GM18507 (cell line): ENCODE measurements around the gene TTC34.

ENCODE experiments used
- DNase-seq: peaks from one replicate; pipeline ENCODE4 v3.0.0; 2011; ENCODE audit warnings: low read depth; ENCODE audit not compliant: insufficient read length; ENCODE audit errors: extremely low spot score
- FAIRE-seq: peaks from 2 replicates; lab custom pipeline; 2011; peaks lifted over from hg19 to GRCh38; lab: Jason Lieb, UNC

TTC34 gene

DNA sequence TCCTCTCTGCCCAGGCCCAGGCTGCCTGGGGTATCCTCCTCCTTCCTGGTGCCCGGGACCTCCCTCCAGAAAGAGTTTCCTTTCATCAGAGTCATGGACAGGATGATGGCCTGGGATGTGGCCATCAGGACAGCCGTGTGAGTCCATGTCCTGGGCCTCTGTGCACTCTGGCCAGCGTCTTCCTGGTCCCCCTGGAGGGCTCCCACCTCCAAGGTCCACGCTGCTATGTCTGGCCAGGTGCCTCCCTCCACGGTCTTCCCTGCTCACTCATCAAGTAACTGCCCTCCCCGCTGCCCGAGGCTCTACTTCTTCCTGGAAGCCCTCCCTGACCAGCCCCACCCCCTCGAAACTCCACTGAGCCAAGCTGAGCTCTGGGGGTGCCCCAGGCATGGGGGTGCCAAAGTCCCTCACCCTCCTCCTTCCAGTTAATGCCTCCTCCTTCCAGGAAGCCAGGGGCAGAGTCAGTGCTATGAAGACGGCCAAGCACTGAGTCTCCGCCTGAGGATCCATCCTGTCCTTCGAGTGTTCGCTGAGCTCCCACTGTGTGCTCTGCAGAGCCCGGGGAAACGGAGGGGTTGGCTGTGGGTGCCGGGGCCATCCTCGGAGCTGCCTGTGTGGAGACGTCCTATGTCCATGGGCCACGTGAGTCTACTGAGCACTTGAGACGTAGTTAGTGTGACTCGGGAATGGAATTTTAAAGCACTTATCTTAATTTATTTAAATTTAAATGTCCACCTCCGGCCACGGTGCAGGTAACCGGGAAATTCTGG is 28.5 kb upstream of the TTC34 start:
- FAIRE-seq: no peak
- no peak for DNase-seq

DNA sequence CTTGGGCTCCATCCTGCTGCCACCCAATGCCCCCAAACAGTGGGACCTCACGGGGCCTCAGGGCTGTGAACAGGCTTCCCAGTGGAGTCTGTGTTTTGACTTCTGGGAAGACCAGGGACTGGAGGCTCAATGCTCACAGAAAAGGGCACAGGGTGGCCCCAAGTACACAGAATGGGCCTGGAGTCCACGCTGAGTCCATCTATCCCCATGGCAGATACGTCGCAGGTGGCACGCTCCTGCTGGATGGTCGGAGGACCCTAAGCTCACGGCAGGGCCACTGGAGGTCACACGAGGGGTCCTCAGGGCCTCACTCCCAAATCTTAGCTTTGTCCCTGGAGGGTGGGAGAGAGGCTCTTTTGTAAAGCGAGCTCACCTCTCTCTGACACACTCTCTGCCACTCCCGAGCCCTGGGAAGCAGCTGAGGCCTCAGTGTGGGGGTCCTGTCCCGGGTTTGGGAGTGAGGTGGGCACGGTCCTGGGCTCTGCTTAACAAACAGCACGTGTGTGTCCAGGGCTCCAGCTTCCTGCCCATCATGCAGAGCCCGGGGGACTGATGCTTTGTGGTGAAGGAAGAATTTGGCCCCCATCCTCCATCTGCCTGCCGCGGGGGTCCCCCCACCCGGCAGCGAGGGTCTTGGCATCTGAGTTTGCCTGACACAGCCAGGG is 27.2 kb upstream of the TTC34 start:
- no peak for FAIRE-seq
- no peak for DNase-seq

DNA sequence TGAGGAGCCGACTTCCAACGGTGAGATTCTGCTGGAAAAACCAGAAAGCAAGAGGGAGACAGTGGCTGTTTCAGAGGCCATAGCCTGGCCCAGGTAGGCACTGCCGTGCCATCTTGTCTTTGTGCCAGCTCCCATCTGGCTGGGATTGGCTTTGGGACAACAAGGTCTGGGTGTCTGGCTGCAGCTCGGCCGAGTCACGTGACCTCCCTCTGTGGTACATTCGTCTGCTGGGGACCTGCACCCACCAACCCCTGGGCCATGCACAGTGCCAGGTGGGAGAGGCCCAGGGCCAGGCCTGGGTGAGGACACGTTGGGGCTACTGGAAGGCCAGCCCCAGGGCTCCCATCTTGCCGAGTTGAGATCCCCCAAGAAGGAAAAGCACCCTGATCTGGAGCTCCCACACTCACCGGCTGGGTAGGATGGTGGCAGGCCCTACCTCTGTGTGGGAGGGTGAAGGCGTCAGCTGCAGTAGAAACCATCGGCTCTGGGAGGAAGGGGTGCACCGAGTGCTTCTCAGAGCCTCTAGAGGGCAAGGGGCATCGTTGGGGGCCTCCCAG is 25.3 kb upstream of the TTC34 start:
- FAIRE-seq (no peak), DNase-seq (no peak)

DNA sequence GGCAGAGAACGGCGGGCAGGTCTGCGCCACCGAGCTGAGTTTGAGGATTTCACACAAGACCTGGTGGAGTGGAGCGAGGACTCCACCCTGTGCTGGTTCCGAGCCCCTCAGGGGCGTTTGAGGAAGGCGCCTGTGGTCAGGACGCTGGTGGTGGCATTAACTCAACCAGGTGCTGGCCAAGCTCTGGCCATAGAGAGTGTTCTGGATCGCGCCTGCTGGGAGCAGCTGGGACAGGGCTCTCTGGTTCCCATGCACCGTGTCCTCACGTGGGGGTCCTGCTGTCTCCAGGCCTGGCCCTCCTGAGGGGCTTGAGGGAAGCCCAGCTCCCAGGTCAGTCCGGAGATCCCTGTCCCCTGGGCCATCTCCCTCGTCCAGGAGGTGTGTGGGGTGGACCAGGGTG is 24.8 kb upstream of the TTC34 start:
- DNase-seq: no peak
- FAIRE-seq: no peak

DNA sequence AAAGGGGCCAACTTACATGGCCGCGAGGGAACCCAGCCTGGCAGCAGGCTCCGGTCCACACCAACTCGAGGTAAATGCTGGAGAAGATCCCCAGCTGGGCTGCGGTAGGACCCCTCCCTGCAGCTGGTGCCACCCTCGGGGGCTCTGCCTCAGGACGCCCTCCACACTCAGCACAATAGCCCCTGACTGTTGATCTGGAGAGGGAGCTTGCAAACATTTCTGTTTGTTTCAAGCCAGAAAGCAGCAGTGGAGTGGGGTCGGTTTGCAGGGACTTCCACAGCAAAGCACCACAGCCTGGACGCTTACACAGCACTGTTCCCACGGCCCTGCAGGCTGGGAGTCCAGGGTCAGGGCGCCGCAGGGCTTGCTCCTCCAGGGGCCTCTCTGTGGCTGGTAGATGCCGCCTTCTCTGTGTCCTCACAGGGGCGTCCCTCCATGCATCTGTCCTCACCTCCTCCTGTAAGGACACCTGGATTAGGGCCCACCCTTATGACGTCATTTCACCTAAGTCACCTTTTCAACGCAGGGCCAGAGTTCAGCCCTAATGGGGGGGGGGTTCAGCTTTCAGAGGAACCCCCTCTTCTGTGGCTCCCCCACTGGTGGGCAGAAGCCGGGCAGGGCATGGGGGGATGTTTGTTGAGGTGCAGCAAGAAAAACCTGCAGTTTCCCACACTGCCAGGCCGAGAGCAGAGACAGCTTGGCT is 24.1 kb upstream of the TTC34 start:
- DNase-seq: no peak
- FAIRE-seq: no peak

DNA sequence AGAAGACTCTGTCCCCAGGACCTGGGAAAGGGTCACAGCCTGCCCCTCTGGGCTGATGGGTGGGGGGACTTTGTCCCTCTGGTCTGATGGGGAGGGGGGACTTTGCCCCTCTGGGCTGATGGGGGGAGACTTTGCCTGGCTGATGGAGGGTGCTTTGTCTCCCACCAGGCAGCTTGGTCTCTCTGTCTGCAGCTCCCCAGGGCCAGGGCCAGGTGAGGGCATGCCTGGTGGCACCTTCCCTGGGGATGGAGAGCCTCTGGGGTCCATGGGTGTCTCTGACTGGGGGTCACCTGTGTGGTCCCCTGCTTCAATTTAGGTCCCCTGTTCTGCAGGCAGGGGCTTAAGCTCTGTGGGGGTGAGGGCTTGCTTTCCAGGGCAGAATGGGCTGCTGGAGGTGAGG is 23.5 kb upstream of the TTC34 start:
- FAIRE-seq (no peak), DNase-seq (no peak)

DNA sequence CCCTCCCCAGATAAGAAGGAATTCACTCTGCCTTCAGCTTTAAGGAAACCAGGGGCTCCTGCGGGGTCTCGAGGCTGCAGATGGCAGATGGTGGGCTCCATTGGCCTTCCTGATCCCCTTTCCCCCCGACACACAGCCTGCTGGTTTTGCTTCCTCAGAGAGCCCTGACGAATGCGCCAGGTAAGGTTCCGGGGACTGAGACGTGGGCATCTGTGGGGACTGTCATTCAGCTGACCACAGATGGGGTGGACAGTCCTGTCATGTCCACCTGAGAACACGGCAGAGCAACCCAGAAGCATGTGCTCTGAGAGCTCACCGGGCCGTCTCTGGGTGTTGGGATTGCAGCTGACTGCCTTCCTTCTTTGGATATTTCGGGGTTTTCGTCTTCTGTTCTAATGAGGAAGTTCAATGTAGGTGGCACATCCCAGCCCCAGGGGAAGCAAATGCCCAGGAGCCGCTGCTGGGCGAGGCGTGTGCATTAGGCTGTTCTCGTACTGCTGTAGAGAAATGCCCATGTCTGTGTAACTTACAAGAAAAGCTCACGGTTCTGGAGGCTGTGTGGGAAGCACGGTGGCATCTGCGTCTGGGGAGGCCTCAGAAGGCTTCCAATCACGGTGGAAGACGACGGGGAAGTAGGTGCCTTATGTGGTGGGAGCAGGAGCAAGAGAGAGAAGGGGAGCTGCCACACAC is 22.6 kb upstream of the TTC34 start:
- FAIRE-seq: no peak

DNA sequence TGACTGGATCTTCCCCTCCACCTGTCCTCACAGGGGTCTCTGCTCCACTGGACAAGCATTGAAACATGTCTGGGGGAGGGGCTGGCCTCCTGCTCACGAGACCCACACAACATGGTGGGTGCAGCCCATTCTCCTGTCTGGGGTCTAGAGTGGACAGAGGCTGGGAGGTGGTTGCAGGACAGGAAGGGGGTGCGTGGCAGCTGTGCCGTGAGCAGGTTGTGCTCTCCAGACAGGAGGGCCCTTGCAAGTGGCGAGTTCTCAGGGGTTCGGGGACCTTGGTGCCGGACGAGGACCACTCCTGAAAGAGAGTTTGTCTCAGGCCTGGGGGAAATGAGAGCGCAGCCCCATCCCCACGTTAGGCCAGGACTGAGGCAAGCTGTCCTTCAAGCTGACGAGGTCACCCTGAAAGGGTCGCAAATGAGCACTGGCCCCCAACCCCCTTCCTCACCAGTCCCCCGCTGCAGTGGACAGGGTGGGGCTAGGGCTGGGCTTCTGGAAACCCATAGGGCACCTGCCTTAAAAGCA is 21.2 kb upstream of the TTC34 start:
- DNase-seq (no peak), FAIRE-seq (no peak)

More for the DNA sequence above, 22.6 kb upstream of the TTC34 start:
- no peak for DNase-seq

DNA sequence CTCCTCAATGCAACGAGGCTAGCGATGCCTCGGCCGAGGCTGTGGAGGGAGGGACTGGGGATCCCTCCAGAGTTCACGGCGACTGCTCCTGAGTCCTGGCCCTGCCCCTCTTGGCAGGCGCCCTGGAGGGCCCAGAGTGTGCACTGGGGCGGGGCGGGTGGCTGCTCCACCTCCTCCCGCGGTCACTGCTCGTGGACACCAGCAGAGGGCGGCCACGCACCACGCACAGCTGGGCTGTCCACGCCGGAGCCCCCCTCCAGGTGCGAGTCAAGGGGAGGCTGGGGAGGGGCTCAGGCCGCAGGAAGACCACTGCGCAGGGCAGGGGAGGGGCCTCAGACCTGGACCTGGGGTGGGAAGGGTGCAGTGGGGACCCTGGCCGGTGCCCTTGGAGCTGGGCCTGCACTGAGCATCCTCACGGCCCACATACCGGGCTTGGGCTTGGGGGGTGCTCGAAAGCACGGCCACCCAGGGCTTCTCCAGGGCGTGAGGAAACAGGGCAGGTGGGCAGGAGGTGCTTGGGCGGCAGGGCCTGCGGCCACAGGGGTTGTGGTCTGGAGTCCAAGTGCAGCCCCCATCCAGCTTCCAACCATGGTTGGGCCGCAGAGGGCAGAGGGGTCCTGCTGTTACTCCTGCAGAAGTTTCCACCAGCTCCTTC is 20.6 kb upstream of the TTC34 start:
- DNase-seq: no peak

DNA sequence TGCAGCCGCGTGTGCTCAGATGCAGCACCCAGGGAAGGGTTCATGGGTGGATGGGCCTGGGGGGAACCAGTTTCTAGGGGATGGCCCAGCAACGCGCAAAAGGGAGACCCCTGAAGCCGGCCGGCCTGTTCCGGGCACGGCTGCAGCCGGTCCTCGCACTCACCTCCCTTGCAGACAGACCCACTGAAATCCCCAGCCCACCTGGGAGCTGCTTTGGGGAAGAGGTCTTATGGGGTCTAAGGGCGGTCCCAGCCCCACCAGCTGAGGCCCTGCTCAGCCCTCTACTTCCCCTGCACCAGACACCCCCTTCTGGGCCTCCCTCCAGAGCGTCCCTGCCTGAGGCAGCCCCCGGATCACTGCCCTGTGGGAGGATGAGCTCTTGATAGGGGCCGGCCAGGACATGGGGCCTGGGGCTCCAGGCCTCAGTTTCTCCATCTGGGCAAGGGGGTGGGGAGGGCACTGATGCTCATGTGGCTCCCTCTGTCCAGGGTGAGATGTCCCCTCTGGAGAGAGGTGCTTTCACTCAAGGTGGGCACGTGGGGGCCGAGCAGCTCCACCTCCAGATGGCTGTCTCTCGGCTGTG is 20.0 kb upstream of the TTC34 start:
- FAIRE-seq (no peak), DNase-seq (no peak)

More for the DNA sequence above, 20.6 kb upstream of the TTC34 start:
- no peak for FAIRE-seq

DNA sequence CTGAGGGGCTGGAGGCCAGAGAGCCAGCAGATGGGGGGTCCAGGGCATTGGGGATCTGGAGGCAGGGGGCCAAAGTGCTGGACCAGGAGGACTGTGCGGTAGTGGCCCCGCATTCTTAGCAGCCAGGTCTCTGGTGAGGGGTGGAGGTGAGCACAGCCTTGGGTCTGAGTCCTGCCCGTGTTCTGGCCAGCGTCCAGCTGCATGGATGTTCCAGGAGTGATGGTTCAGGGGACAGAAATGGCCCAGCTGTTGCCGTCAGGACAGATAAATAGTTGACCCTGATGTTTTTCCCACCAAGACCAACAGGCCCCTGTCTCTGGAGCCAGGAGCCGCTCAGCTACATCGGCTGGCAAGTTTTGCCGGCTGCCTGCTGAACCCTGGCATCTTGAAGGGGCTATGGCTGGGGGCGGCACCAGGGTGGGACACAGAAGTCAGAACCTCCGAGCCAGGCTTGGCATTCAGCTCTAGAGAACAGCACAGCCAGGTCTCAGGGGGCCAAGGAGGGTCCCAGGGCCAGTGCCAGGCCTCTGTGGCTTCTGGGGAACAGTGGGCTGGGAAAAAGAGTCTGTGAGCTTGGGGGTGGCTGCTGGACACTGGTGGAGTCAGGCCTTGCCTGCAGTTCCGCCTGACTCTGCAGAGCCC is 19.4 kb upstream of the TTC34 start:
- DNase-seq: no peak
- no peak for FAIRE-seq

DNA sequence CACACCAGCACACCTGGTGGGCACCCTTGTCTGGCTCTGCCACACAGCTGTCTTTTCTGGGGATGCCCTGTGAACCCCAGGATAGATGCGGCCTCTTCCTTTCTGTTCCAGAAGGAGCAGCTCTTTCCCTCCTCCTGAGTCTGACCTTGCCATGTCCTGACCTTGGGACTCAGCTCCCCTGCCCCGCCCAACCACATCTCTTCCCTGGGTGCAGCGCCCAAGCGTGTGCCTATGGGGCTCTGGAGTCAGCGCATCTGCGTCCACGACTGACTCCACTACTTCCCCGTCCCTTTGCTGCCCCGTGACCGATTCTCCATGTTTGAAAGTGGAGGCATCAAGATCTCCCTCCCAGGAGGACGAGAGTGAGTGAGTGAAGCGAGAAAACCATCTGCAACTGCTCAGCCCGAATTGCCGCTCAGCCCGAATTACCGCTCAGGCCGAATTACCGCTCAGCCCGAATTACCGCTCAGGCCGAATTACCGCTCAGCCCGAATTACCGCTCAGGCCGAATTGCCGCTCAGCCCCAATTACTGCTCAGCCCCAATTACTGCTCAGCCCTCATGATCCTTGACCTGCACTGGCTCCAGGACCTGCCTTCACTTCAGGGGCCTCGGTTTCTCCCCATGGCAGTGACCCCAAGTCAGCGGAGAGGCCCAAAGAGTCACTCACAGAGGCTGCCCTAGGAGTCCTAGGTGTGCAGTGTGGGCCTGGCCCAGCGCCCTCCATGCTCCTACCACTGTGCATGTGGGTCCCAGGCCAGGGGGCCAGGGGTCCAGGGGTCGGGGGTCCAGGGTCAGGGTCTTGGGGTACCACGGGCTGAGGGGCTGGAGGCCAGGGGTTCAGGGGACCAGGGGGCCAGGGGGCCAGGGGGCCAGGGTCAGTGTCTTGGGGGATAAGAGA is 18.6 kb upstream of the TTC34 start:
- FAIRE-seq: no peak
- DNase-seq: no peak

DNA sequence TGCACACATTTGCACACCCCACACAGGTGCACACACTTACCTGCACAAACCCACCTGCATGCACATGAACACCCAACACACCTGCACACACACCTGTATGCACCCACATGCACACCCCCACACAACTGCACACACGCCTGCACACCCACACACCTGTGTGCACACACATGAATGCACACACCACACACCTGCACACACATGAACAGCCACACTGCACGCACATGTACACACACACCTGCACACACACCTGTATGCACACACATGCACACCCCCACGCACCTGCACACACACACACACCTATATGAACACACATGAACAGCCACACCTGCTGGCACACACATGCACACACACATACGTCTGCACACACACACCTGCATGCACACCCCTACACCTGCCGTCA is 17.9 kb upstream of the TTC34 start:
- FAIRE-seq (no peak), DNase-seq (no peak)

DNA sequence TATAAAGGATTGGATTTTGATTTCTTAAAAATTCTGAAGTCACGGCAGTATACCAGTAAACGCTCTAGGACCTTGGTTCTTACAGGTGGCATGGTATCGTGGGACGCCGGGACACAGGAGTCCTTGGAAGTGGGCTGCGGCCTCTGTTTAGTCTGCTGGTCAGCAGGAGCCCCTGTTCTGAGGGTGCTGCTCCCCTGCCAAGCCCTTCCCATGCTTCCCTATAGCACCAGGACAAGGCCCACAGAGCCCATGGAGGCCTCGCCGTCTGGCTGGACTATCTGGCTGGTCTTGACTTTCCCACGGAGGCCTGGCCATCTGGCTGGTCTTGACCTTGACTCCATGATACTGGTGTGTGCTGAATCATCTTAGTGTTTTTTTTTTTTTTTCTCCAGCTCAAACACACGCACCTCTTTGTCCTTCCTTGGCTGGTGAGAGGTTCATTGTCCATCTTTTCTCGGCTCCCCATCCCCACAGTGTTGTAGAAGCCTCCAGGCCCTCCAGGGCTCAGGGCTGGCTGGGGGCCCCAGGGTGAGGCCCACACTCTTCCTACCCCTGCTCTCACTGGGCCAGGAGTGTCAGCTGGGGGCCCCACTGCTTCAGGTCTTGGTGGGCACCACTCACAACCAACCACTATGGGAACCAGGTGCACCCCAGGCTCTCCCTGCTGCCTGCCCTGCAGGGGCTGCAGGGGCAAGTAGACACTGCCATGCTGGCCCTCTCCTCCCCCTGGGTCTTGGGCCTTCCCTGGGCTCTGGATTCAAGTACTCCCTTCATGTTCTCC is 16.5 kb upstream of the TTC34 start:
- no peak for FAIRE-seq
- DNase-seq: no peak

DNA sequence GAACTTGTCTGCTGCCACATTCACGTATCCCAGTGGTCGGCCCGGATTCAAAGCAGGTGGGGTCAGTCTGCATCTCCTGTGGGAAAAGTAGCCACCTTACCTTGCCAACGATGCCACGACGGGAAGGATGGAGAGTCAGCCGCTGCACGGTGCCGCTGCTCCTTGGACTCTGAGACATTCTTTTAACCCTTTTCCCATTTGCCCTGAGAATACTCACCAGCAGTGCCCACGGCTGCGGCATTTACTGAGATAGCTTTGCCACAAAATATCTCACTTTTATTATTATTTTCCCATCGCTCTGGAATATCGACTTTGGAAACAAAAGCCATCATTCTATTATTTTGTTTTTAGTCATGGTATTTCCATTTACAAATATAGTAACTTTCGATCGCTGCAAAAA is 15.3 kb upstream of the TTC34 start:
- DNase-seq: no peak

DNA sequence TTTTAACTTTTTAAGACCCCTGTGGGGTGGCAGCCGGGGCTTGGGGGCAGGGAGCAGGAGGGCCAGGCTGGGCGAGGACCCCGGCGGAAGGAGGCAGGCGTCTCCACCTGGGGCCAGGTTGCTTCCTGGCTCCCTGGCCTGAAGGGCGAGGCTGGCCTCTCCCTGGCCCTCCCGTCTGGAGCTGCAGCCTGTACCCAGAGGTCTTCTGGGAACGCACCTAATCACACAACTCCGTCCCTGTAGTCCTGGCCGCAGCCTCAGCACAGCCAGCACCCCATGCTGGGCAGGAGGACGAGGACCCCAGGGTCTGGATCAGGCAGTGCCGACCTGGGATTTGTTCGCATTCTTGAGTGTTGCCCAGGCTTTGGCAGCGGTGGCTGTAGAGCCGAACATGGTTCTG is 14.1 kb upstream of the TTC34 start:
- no peak for FAIRE-seq

More for the DNA sequence above, 15.3 kb upstream of the TTC34 start:
- no peak for FAIRE-seq

More for the DNA sequence above, 14.1 kb upstream of the TTC34 start:
- no peak for DNase-seq
